Right cardiac atrium (tissue), 5 donors: ENCODE data around the gene GSS. TPM values are rescaled to one million over a fixed set of nuclear protein-coding genes. Genes with fewer than 3 reads are reported as not detected.

ENCODE experiments used
- ATAC-seq, 2 donors: fragments of 200-7000 bp; cut with Tn5 transposase; one replicate each; pipeline versions ENCODE4 v1.8.0 to v1.9.1; 2020; ENCODE audit warnings: moderate library complexity in 2 of 2, mild to moderate bottlenecking in 1 of 2
- DNase-seq, 3 donors: peaks; one replicate each; pipeline ENCODE4 v3.0.0-alpha.2; 2020
- H3K27ac ChIP-seq: one replicate; pipeline ENCODE4 v1.5.1; 2013; ENCODE audit warnings: mild to moderate bottlenecking, low read length, control low read depth, moderate library complexity
- H3K27me3 ChIP-seq: one replicate; pipeline ENCODE4 v1.6.1; 2013; ENCODE audit not compliant: control insufficient read depth, insufficient read depth
- H3K4me1 ChIP-seq: one replicate; pipeline ENCODE4 v1.6.1; 2013; ENCODE audit warnings: low read length; ENCODE audit not compliant: control insufficient read depth, insufficient read depth
- H3K4me3 ChIP-seq: one replicate; pipeline ENCODE4 v1.5.1; 2013; ENCODE audit warnings: low read length, control low read depth
- H3K9me3 ChIP-seq: one replicate; pipeline ENCODE4 v1.6.1; 2013; ENCODE audit warnings: low read length; ENCODE audit not compliant: control insufficient read depth
- WGBS: extraction: QIAGEN DNeasy Blood & Tissue Kit; methylation state at CpG from one replicate; pipeline ENCODE4 v1.1.7; 2013; 5-methylcytosine and 5-hydroxymethylcytosine counted together
- intact Hi-C, 4 donors: fragments of 100-400 bp; cut with DNase I; formaldehyde crosslinking; loops; one replicate each; pipeline versions ENCODE4 v1.11.0 to v1.14.0; 2022 to 2023
- polyA plus RNA-seq: library from polyadenylated mRNA; stranded (reverse); fragments of 200-250 nt; gene quantifications from one replicate; pipeline ENCODE4 v1.2.3, GENCODE V29; 2013
- total RNA-seq, 4 donors: library from RNA; stranded (reverse); fragmentation: NEBNext Ultra II Directional; extraction: Animal tissue kit (Norgen Biotek cat#: 25700); gene quantifications; one replicate each; pipeline ENCODE4 v1.2.1, GENCODE V29; 2021
- donor health status: healthy with polysubstance abuse.
- donor health status: DM: no; HTN: yes; CAD: no.
- donor health status: DM: no; HTN: no; CAD: no.
- donor health status: DM: no; HTN: yes; CAD: no; lungs with severe emphysema.
- donor health status: DM: yes; HTN: yes; CAD: no.

The GSS gene
- total and polyA plus RNA-seq, 5 donors = 23.6 to 37.7 (median 27.0) TPM

DNA sequence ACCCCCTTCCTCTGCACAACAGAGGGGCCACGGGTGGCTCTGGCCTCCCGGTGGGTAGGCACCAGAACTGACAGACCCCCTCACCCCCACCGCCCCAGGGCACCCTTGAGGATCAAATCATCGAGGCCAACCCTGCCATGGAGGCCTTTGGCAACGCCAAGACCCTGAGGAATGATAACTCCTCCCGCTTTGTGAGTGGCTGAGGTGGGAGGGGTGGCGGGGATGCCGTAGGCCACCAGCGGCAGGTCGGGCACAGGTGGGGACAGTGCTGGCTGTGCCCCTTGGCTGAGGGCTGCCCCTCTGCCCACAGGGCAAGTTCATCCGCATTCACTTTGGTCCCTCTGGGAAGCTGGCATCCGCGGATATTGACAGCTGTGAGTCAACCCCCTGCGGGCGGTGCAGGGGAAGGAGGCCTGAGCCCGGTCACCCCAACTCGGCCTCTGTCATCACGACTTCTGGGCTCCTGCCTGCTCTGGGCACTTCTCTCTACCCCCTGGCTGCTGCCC, 29.2 kb upstream of the GSS start:
- DNase-seq = peak; percentile 19 to 60 (median 47)
- Histone ChIP-seq H3K4me3 (no peak overlapping the region), H3K27me3 (no peaks in the 10 kb centered on the region), H3K4me1 (no peaks in the 10 kb centered on the region), H3K27ac (peak overlapping the region; percentile 4), H3K9me3 (no peaks in the 10 kb centered on the region)
- intact Hi-C loops = no loop called here
- 70% methylated on average over 18 of the region's 18 CpGs for whole genome bisulfite sequencing
- peak in 1 of 2 donors; percentile 4 for ATAC-seq

DNA sequence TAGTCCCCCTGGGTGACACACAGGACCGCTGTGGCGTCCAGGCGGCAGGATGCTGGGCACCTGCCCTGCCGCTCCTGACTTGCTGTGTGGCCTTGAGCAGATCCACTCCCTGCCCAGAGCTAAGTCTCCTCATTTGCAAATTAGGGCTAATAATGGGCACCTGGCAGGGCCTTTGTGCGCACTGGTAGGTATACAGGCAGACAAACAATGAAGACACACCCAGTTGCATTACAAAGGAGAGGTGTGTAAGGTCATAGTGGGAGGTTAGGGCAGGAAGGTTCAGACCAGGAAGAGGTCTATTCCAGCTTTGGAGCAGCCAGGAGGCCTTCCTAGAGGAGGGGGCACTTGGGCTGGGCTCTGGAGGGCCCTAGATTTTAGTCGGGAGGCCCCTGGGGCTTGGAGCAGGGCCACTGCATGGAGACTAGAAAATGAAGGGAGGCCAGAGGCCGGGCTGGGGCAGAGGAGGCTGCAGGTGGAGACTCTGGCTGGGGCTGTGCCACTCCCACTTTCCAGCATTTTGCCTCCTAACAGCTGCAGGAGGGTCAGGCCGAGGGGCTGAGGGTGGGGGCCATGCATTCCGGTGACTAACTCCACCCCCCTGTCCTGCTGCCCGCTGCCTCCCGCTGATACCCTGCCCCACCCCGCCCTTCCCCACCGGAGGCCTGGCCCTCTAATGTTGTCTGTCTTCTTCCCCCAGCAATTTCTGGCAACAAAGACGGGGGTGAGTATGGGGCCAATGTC, 28.6 kb upstream of the GSS start:
- no peaks in the 10 kb centered on the region for H3K4me1 ChIP-seq
- no peaks in the 10 kb centered on the region for H3K27me3 ChIP-seq
- intact Hi-C loops = no loop called here
- H3K27ac ChIP-seq = no peak overlapping the region
- DNase-seq = peak; percentile 8 to 36 (median 19)
- 32% methylated on average over 14 of the region's 14 CpGs for WGBS
- ATAC-seq = no peak
- no peak overlapping the region for H3K4me3 ChIP-seq
- H3K9me3 ChIP-seq = no peaks in the 10 kb centered on the region

DNA sequence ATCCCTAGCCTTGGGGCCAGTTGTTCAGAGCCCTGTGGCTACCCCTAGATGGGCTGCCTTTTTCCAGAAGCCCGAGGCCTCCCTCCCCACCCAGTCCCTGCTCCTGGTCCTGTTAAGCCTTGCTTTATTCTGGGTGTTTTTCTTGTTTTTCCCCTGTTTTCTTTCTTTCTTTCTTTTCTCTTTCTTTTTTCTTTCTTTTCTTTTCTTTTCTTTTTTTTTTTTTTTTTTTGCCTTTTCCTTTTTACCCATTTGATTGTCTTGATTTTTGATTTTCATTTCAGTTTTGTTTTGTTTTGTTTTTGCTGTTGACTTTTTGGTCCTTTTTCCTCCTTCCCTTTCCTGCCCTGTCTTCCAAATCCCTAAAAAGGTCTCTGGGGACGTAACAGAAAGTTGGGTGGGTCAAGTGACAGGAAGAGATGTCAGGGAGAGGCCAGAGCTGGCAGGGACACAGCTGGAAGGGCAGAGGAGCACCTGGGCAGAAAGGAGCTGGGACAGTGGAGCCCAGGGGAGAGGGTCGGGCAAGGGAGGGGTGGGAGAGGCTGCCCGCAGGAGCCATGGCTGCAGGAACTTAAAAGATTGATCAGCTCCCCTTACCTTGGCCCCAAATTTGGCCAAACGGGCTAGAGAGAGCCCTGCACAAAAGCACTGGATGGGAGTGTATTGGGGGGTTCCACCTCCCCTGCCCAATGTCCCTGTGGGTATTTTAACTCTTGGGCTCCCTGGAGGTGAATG, 27.6 kb upstream of the GSS start:
- Histone ChIP-seq H3K27me3 (no peaks in the 10 kb centered on the region), H3K27ac (no peak overlapping the region), H3K9me3 (no peaks in the 10 kb centered on the region), H3K4me1 (no peaks in the 10 kb centered on the region), H3K4me3 (no peak overlapping the region)
- 35% methylated on average over 5 of the region's 5 CpGs for WGBS
- DNase-seq = peak in 2 of 3 donors; percentile 16 to 37
- intact Hi-C loops = no loop called here
- ATAC-seq = no peak

DNA sequence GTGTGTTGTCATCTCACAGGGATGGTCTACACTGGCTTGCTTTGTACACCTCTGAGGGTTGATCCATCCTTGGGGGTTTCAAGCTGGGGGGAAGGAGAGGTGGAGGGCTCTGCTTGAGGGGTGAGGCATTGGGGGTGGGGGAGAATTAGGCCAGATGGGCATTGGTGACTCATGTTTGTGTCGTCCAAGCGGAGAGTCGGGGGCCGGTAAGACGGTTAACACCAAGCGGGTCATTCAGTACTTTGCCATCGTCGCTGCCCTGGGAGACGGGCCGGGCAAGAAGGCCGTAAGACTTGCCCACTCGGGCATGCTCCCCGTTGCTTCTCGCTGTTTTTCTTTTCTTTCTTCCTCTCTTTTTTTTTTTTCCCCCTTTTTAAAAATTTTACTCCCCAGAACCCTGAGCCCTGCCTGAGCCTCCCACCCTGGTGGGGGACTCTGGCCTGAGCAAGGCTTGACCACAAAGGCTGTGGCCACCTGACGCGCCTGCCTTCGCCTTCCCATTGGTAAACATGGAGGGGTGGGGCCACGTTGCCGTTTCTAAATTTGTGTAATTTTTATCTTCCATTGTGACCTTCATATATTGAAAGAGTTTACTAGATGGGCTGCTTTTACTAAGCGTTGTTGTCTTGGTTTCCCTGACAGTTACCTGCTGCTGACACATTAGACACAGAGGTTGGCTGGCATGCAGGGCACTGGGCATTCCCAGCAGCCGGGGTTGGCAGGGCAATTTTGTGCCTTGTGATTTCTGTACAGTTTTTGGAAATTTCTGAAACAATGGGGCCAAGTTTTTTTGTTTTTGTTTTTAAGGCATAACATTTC, 26.9 kb upstream of the GSS start:
- intact Hi-C loops = no loop called here
- WGBS = 79% methylated on average over 21 of the region's 21 CpGs

DNA sequence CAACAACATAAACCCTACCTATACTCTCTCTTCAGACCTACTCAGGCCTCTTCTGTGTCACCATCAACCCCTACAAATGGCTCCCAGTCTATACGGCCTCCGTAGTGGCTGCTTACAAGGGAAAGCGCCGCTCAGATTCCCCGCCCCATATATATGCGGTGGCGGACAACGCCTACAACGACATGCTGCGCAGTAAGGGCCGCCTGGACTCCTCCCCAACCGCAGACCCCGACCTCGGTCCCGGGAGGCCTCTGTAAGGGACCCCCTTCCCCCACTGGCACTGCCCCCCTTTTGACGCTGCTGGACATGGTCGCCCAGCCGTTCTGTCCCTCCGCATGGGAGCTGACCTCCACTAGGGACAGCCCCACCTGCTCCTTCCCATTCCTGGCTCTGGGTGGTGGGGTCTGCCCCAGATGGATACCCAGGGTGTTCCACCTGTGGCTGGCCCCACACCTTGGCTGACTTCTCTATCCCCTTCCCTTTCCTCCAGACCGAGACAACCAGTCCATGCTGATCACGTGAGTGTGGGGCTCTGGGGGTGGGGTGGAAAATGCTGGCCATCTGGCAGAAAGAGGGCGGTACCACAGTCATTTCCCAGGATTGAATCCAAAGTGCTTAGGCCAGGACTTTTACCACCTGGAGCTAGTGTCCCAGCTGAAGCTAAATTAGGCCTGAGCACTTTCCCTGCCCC, 25.1 kb upstream of the GSS start:
- H3K27me3 ChIP-seq = no peaks in the 10 kb centered on the region
- WGBS = 82% methylated on average over 22 of the region's 22 CpGs
- no peak overlapping the region for H3K4me3 ChIP-seq
- H3K27ac ChIP-seq = peak overlapping the region; percentile 68
- H3K9me3 ChIP-seq = no peaks in the 10 kb centered on the region
- intact Hi-C loops = no loop called here
- ATAC-seq (peak in 1 of 2 donors; percentile 5), DNase-seq (peak in 2 of 3 donors; percentile 28 to 62)
- no peaks in the 10 kb centered on the region for H3K4me1 ChIP-seq

More for the DNA sequence above, 26.9 kb upstream of the GSS start:
- no peaks in the 10 kb centered on the region for H3K4me1 ChIP-seq
- no peak overlapping the region for H3K4me3 ChIP-seq
- no peaks in the 10 kb centered on the region for H3K27me3 ChIP-seq
- peak overlapping the region; percentile 19 for H3K27ac ChIP-seq
- H3K9me3 ChIP-seq = no peaks in the 10 kb centered on the region
- no peak for ATAC-seq
- DNase-seq = peak in 2 of 3 donors; percentile 9 to 56

DNA sequence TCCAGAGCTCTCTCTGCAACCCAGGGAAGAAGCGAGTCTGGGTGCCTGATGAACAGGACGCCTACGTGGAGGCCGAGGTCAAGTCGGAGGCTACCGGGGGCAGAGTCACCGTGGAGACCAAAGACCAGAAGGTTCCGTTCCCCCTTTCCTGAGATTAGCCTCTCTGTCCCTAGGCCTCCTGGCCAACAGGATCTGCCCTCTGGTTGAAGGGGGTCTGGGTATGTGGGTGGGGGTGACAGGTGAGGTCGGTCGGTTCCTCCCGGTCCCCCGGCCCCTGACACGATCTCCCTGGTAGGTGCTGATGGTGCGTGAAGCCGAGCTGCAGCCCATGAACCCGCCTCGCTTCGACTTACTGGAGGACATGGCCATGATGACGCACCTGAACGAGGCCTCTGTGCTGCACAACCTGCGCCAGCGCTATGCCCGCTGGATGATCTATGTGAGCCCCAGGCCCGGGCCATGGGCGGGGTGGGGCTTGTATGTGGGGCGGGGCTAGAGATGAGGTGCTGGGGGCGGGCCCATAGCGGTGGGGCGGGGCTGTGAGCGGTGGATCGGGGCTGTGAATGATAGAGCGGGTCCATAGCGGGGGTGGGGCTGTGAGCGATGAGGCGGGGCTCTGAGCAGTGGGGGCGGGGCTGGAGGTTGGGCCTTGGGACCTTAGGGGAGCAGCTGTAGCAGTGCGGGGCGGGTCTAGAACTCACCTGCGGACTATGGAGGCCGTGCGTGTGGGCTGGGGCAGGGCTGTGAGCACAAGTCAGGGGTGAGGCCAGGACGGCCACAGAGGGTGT, 24.0 kb upstream of the GSS start:
- DNase-seq (peak; percentile 57 to 81 (median 78)), ATAC-seq (peak; percentile 44 to 51)
- Histone ChIP-seq H3K4me1 (no peaks in the 10 kb centered on the region), H3K27me3 (no peaks in the 10 kb centered on the region), H3K9me3 (no peaks in the 10 kb centered on the region), H3K27ac (peak overlapping the region; percentile 86), H3K4me3 (peak overlapping the region; percentile 48)
- WGBS = 66% methylated on average over 42 of the region's 42 CpGs
- intact Hi-C loops = no loop called here

DNA sequence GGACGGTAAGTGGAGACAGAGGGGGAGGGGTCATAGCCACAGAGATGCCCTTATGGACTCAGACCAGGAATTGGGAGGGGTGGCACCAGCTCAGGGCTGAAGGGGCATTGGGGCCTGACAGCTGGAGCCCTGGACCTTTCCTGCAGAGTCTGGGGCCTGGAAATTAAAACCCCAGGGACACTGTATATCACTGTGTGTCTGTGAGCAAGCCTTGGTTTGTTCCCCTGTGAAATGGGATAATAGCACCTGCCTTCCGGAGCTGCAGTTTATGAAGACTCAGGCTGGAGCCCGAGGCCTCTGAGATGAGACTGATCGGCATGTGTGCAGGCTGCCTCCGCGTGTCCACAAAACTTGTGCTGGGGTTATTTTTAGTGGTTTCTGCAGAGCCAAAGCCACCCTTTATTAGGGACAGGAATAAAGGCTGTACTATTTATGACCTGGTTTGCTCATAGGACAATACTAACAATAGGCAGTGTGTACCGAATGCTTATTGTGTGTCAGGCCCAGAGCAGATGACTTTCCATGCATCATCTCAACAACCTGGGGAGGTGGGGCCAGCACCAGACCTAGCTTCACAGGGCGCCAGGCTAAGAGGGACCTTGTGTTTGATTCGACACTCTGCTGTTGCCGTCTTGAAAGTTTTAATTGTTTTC, 22.6 kb upstream of the GSS start:
- Histone ChIP-seq H3K4me1 (no peaks in the 10 kb centered on the region), H3K27ac (peak overlapping the region; percentile 86), H3K9me3 (no peaks in the 10 kb centered on the region), H3K4me3 (peak overlapping the region; percentile 48), H3K27me3 (no peaks in the 10 kb centered on the region)
- 62% methylated on average over 10 of the region's 10 CpGs for WGBS
- DNase-seq = peak in 1 of 3 donors; percentile 50
- peak; percentile 34 to 45 for ATAC-seq
- intact Hi-C loops = no loop called here

DNA sequence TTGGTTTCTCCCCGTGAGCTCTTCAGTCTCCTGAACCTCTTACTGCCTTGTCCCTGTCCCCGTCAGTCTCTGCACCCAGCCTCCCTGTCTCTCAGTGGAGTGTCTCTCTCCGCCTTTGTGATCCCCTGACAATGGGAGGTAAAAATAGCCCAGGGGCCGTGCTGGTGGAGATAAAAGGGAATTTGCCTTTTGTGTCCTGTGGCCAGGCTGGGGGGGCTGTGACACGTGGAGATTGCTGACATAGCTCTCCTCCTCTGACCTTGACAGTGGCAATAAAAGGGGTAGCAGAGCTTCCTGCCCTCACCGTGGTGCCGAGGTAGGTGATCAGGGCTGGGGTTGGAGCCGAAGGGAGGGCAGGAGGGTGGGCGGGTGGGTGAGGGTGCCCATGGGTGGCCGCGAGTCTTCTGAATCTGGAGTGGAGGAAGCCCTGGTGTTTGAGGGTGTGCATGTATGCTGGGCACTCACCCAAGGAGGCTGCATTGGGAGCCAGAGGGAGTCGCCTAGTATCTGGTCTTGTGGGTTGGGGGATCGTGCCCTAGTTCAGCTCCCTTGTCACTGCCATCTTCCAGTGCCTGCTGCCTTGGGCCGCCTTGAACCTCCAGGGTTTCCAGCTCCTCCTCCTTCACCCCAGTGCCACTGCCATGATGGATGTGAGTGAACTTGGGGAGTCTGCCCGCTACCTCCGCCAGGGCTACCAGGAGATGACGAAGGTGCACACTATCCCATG, 21.9 kb upstream of the GSS start:
- DNase-seq (peak in 1 of 3 donors; percentile 76), ATAC-seq (peak; percentile 48 to 54)
- 42% methylated on average over 17 of the region's 17 CpGs for WGBS
- no peaks in the 10 kb centered on the region for H3K9me3 ChIP-seq
- peak overlapping the region; percentile 48 for H3K4me3 ChIP-seq
- H3K4me1 ChIP-seq = no peaks in the 10 kb centered on the region
- H3K27me3 ChIP-seq = no peaks in the 10 kb centered on the region
- intact Hi-C loops = no loop called here
- peak overlapping the region; percentile 93 for H3K27ac ChIP-seq

DNA sequence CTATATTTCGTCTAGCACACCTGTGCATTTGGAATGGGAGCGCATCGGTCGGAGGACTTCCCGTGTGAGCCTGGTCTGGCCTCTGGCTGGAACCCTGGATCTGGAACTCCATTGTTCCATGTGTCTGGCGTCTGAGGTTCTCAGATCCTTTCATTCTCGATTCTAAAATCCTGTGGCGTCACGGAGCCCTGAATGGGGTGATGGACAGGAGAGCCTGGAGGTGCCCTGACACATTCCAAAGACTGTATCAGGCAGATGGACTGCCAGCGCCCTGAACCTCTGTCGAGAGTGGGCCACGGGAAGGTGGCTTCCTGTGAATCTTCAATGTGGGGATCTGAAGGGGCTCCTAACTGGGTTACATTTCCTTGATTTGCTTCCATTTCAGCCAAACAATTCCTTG, 20.7 kb upstream of the GSS start:
- H3K9me3 ChIP-seq = no peaks in the 10 kb centered on the region
- no peak overlapping the region for H3K4me3 ChIP-seq
- no peaks in the 10 kb centered on the region for H3K4me1 ChIP-seq
- 74% methylated on average over 12 of the region's 12 CpGs for WGBS
- no peaks in the 10 kb centered on the region for H3K27me3 ChIP-seq
- H3K27ac ChIP-seq = no peak overlapping the region
- intact Hi-C loops = no loop called here
- ATAC-seq (no peak), DNase-seq (peak in 2 of 3 donors; percentile 0 to 20)
